ENCODE measurements around the gene AIG1. TPM values are rescaled to one million over a fixed set of nuclear protein-coding genes. Genes with fewer than 3 reads are reported as not detected.
"Not testable (repeated sequence)": the region's sequence is repeated elsewhere in the genome, so short reads cannot be mapped to it uniquely, and the experiment has no call there.

AIG1 gene
- total RNA-seq, 3 donors from 2014 or later (not counting 1 experiment from before 2014, with no cell fraction given) = 5.6 to 8.9 (median 6.2) TPM

GRCh38 chr6:143336446-143337152 is 275.9 kb downstream of the AIG1 start:
- no peak for DNase-seq
- Histone ChIP-seq H3K4me1 (ENCODE audit: control insufficient read depth, insufficient read depth, low read length) (no peaks in the 10 kb centered on the region), H3K27ac (ENCODE audit: low read length) (no peak overlapping the region), H3K9me3 (ENCODE audit: control insufficient read depth, insufficient read depth, low read length) (no peaks in the 10 kb centered on the region), H3K4me3 (ENCODE audit: low read length) (no peak overlapping the region), H3K36me3 (ENCODE audit: control insufficient read depth, insufficient read depth, low read length) (no peaks in the 10 kb centered on the region), H3K27me3 (ENCODE audit: control insufficient read depth, insufficient read depth, low read length) (no peaks in the 10 kb centered on the region)
- 92% methylated on average over 4 of the region's 4 CpGs for WGBS (ENCODE audit: insufficient coverage)
- no peaks in the 10 kb centered on the region for H3K9me3 Mint-ChIP-seq
- H3K27me3 Mint-ChIP-seq (ENCODE audit: low read depth in 2 of 2) = peaks cover 0 to 3% of the 10 kb centered on the region in 2 donors
- H3K4me1 Mint-ChIP-seq = no peaks in the 10 kb centered on the region
- ATAC-seq = no peak
- intact Hi-C loops (cut with micrococcal nuclease) = loop anchor here (2.0 kb wide), 1 partner anchor 644 kb away; no protein-coding TSS in a partner anchor
- H3K36me3 Mint-ChIP-seq = no peaks in the 10 kb centered on the region
- no peak for TF ChIP-seq CTCF (IDR thresholded peaks at IDR 0.05)
- H3K4me3 Mint-ChIP-seq = no peak overlapping the region
- no peak overlapping the region for H3K27ac Mint-ChIP-seq

GRCh38 chr6:143337201-143337949 is 276.7 kb downstream of the AIG1 start:
- Histone ChIP-seq H3K4me1 (ENCODE audit: control insufficient read depth, insufficient read depth, low read length) (no peaks in the 10 kb centered on the region), H3K27ac (ENCODE audit: low read length) (no peak overlapping the region), H3K4me3 (ENCODE audit: low read length) (no peak overlapping the region), H3K9me3 (ENCODE audit: control insufficient read depth, insufficient read depth, low read length) (no peaks in the 10 kb centered on the region), H3K36me3 (ENCODE audit: control insufficient read depth, insufficient read depth, low read length) (no peaks in the 10 kb centered on the region), H3K27me3 (ENCODE audit: control insufficient read depth, insufficient read depth, low read length) (no peaks in the 10 kb centered on the region)
- intact Hi-C loops (cut with micrococcal nuclease) = loop anchor here (2.0 kb wide), 1 partner anchor 645 kb away; no protein-coding TSS in a partner anchor
- WGBS (ENCODE audit: insufficient coverage) = 95% methylated on average over 17 of the region's 17 CpGs
- Mint-ChIP-seq H3K4me3 (no peak overlapping the region), H3K9me3 (no peaks in the 10 kb centered on the region), H3K4me1 (no peaks in the 10 kb centered on the region), H3K27ac (no peak overlapping the region), H3K27me3 (ENCODE audit: low read depth in 2 of 2) (peaks cover 0 to 3% of the 10 kb centered on the region in 2 donors), H3K36me3 (no peaks in the 10 kb centered on the region)
- TF ChIP-seq CTCF (IDR thresholded peaks at IDR 0.05) = no peak
- DNase-seq (peak; percentile 21 to 60), ATAC-seq (peak in 1 of 3 donors; percentile 62)

GRCh38 chr6:143339223-143339622 is 278.5 kb downstream of the AIG1 start:
- Histone ChIP-seq H3K27me3 (ENCODE audit: control insufficient read depth, insufficient read depth, low read length) (no peaks in the 10 kb centered on the region), H3K4me3 (ENCODE audit: low read length) (no peak overlapping the region), H3K9me3 (ENCODE audit: control insufficient read depth, insufficient read depth, low read length) (no peaks in the 10 kb centered on the region), H3K36me3 (ENCODE audit: control insufficient read depth, insufficient read depth, low read length) (no peaks in the 10 kb centered on the region), H3K4me1 (ENCODE audit: control insufficient read depth, insufficient read depth, low read length) (no peaks in the 10 kb centered on the region), H3K27ac (ENCODE audit: low read length) (no peak overlapping the region)
- Mint-ChIP-seq H3K4me1 (no peaks in the 10 kb centered on the region), H3K36me3 (no peaks in the 10 kb centered on the region), H3K27ac (no peak overlapping the region), H3K9me3 (no peaks in the 10 kb centered on the region), H3K27me3 (ENCODE audit: low read depth in 2 of 2) (peaks cover 0 to 3% of the 10 kb centered on the region in 2 donors), H3K4me3 (no peak overlapping the region)
- DNase-seq (no peak), ATAC-seq (no peak)
- intact Hi-C loops (cut with micrococcal nuclease) = no loop called here
- no peak for TF ChIP-seq CTCF (IDR thresholded peaks at IDR 0.05)

GRCh38 chr6:143345477-143345876 is 284.8 kb downstream of the AIG1 start:
- H3K4me1 Mint-ChIP-seq; H3K27me3 Mint-ChIP-seq (ENCODE audit: low read depth in 2 of 2); H3K4me3 Mint-ChIP-seq; H3K9me3 ChIP-seq (ENCODE audit: control insufficient read depth, insufficient read depth, low read length); H3K4me3 ChIP-seq (ENCODE audit: low read length); DNase-seq; H3K36me3 Mint-ChIP-seq; H3K9me3 Mint-ChIP-seq; H3K27ac ChIP-seq (ENCODE audit: low read length); H3K4me1 ChIP-seq (ENCODE audit: control insufficient read depth, insufficient read depth, low read length); H3K27ac Mint-ChIP-seq; intact Hi-C loops (cut with micrococcal nuclease); H3K36me3 ChIP-seq (ENCODE audit: control insufficient read depth, insufficient read depth, low read length); ATAC-seq; H3K27me3 ChIP-seq (ENCODE audit: control insufficient read depth, insufficient read depth, low read length): not testable (repeated sequence)
- 94% methylated on average over 4 of the region's 7 CpGs for WGBS (ENCODE audit: insufficient coverage)
